Breast epithelium (tissue), 3 donors: Measurements from ENCODE around the gene KIF12.

ENCODE experiments used
- POLR2A ChIP-seq: fragments of 450-650 bp; IDR thresholded peaks from one replicate; pipeline ENCODE4 v1.6.1; 2016; ENCODE audit warnings: antibody characterized with exemption, mild to moderate bottlenecking, moderate library complexity
- POLR2AphosphoS5 ChIP-seq, 3 donors: sonication (generic); formaldehyde crosslinking; IDR thresholded peaks; one replicate each; pipeline ENCODE4 v1.6.1; 2017; ENCODE audit warnings: antibody characterized with exemption in 3 of 3
- TF ChIP-seq, protein P1 (sequence below), 3 donors: fragments of 450-650 bp; IDR thresholded peaks; one replicate each; pipeline ENCODE4 v1.5.1; 2016 to 2017; ENCODE audit warnings: antibody characterized with exemption in 3 of 3, mild to moderate bottlenecking in 3 of 3, moderate library complexity in 3 of 3

DNA sequence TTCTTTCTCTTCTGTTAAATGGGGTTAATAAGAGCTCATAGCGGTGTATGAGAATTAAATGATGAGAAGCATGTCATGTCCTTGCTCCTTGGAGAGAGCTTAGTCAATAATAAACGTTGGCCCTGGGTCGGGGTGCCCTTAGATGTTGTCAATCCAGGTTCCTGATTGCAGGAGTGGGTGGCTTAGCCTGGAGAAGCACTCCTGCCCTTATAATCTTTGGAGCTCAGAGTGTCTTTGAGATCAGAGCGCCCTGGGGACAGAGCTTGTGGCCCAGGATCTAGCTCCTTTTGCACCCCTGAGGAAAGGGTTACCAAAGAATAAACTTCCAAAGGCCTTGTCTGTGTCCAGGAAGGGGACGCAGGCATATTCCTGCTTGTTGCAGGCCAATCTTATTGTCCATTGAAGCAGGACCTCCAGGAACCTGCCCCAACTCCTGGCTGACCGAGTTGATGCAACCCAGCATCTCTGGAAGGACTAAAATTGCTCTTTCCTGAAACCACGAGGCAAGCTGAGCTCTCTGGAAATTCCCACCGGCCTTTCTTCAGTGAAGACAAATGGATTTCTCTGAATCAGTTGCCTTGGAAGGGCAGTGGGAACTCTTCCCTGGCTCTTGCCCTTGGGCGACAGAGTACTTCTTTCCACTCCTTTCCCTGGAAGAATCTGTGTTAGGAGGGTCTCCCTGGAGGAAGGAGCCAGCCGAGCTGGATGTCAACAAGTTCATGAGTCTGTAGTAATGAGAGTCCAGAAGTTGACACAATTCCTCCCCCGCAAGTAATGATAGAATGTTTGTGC is 14.6 kb downstream of the KIF12 start:
- no peak for TF ChIP-seq POLR2A
- TF ChIP-seq, protein P1, sequence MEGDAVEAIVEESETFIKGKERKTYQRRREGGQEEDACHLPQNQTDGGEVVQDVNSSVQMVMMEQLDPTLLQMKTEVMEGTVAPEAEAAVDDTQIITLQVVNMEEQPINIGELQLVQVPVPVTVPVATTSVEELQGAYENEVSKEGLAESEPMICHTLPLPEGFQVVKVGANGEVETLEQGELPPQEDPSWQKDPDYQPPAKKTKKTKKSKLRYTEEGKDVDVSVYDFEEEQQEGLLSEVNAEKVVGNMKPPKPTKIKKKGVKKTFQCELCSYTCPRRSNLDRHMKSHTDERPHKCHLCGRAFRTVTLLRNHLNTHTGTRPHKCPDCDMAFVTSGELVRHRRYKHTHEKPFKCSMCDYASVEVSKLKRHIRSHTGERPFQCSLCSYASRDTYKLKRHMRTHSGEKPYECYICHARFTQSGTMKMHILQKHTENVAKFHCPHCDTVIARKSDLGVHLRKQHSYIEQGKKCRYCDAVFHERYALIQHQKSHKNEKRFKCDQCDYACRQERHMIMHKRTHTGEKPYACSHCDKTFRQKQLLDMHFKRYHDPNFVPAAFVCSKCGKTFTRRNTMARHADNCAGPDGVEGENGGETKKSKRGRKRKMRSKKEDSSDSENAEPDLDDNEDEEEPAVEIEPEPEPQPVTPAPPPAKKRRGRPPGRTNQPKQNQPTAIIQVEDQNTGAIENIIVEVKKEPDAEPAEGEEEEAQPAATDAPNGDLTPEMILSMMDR (IDR thresholded peaks at IDR 0.05): no peak
- no peak for TF ChIP-seq POLR2AphosphoS5 (IDR thresholded peaks at IDR 0.05)
